ENCODE data around the gene PSTPIP1.

PSTPIP1 gene

DNA sequence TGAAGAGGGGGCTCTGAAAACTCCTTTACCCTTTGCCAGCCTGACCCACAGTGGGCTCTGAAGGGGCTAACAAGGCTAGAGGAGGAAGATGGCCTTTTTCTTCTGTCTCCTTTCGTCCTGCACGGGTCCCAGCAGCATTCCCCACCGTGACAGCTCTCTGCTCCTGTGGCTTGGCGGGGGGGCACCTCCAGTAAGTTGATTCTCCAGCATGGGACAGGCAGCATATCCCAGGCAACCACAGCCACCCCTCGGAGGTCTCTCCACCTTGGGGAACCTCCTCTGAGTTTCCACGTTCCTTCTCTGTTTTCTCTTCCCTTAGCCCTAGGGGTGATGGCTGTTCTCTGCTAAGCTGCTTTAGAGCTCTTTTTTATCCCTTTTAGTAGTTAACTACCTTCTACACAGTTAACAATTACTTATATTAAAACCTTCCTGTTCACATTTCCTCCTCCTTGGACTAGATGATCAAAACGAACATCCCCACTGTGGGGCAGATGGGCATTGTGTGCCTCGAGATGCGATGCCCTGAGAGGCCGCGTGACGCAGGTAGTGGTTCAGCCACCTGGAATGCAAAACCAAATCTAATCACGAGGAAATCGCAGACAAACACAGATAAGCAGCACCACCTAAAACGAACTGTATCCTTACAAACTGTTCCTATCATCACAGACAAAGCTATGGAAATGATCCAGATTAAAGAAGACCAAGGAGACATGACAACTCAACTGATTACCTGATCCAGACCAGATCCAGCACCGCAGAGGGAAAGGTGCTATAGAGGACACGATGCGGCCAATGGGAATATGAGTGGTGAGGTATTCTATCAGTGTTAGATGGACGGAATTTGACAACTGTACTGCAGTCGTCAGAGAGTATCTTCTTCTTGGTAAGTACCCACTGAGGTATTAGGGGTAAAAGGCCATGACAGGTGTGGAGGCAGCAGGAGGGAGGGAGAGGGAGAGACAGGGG lies 48.3 kb downstream of the PSTPIP1 start:
- DNase-seq (ENCODE audit: low spot score) = no peak

DNA sequence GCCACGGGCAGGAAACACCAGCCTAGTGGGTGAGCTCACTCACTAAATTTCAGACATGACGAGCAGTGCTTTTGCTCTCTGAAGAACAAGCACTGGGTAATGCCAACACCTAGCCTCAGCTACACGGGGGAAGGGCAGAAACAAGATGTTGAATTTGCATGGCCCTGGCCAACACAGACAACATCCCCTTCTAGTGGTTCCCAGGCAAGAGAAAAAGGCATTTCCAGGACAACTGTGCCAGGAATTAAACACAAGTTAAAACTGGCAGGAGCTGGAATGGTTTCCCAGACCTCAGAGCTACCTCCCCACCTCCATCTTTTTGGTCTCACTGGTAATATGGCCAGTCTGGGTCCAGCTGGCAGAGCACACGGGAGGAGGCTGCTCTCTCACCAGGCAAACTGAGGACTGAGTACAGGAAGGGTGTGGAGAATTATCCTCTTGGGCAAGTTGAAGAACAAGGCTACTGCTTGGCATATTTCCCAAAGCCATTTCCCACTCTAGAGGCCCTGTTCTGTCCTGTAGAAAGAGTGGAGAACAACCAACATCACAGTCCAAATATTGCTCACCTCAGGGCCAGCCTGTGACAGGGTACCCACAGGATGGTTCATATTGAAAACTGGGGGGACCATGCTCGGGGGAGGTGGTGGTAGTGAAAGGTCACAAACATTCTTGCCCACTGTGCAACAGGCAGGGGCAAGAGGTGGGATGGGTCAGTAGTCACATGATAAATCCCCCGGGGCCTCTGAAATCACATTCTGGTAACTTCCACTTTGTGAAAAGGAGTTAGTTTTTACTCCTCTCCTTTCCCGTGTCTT lies 49.5 kb downstream of the PSTPIP1 start:
- DNase-seq (ENCODE audit: low spot score) = no peak

DNA sequence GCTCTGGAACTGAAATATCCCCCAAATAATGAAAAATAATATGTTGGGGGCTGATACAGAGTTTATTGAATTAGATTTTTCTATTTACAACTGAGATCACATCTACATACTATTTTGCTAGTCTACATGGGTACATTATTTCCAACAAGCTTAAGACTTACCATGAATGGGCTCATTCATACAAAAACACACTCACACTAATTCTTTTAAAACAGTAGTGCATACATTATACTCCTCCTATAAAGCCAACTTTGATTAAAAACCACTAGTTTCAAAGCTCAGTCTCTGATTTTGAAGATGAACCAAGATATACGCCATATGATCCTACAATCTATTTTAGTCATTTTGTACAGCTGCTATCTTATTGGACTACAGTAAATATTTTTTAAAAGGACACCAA lies 51.1 kb downstream of the PSTPIP1 start:
- DNase-seq (ENCODE audit: low spot score) = no peak

DNA sequence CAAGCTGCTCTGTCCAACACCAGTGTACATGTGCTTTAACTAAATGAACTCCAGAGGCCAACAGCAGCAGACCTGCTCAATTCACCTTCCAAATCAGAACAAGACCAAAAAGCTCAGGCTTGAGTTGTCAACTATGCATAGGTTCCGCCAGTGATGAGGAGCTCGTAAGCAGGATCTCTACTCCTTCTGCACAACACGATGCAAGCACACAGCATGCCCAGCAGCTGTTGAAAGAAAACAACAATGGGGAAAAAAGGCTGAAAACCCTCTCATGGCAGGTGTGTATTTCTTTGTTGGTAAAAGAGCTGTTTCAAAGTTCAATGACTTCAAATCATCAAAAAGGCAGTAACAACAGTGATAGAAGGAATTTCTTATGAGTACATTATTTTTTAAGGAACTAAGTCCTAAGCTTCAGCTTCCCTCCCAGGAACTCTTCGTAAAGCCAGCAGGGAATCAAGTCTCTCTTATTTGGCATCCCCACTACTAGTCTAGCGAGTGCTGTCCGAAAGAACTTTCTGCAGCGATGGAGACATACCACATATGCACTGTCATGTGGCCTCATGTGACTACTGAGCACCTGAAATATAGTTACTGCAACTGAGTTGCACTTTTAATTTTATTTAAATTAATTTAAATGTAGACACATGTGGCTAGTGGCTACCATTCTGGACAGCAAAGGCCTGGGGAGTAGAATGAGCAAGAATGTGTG lies 51.9 kb downstream of the PSTPIP1 start:
- DNase-seq (ENCODE audit: low spot score) = no peak

DNA sequence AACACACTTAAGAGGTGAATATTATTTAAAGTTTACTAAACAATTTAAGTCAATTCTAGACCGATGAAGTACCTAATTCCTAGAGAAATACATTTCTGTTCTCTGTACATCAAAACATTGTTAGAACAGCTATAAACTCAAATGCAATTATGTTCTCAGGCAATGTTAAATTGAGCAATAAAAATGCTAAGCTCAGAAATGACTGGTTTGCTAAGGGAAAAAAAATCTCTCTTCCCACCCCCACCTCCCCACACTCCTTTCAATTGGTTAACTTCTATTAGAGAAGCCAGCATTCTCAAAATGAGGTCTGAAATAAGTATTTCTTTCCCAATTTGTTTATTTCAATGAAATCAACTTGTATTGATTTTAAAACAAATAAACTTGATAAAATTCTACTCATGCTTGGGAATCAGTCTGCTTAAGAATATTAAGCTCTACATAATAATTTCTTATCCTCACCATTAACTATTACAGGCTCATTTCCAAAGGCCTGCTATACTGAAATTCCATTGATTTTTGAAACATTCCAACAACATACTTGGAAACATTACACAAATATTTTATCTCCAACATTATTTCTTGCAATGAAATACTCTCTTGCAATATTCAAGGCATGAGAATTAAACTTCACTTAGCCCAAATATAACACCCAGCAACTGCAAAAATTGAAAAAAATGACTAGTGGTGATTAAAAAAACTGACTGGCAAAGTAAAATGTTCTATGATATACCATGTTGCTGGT lies 53.4 kb downstream of the PSTPIP1 start:
- no peak for DNase-seq (ENCODE audit: low spot score)

DNA sequence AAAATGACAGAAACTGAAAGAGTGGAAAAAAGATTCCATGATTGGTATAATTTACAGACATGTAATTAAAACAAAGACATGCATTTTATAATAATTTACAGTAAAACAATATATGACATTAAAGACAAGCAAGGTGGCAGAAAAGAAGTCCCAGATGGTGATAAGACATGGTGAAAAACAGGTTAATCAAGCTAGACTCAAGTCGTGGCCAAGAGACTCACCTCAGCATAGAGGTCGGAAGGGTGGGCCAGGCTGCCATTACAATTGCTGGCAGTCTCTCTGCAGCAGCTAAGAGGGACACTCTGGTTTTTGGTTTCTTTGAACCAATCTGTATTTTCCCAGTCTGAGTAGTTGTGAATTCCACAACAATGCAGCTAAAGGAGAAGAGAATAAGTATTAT lies 57.6 kb downstream of the PSTPIP1 start:
- DNase-seq (ENCODE audit: low spot score) = no peak

DNA sequence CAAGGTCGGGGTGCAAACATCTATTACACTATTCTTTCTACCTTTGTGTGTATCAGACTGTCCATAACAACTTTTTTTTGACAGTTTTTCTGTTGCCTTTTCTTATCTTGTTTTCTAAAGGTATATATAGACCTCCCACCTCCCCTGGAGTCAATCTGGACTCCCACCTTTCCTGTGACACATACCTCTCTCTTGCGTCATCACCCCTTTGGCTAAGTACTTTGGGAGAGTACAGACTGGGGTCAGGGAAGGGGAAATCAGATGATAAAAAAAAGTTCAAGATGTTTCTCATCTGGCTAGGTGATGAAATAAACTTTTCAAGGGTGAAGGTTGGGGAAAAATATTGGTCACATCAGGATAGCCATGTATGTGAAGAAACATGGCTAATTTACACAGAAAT lies 58.8 kb downstream of the PSTPIP1 start:
- DNase-seq (ENCODE audit: low spot score) = no peak

DNA sequence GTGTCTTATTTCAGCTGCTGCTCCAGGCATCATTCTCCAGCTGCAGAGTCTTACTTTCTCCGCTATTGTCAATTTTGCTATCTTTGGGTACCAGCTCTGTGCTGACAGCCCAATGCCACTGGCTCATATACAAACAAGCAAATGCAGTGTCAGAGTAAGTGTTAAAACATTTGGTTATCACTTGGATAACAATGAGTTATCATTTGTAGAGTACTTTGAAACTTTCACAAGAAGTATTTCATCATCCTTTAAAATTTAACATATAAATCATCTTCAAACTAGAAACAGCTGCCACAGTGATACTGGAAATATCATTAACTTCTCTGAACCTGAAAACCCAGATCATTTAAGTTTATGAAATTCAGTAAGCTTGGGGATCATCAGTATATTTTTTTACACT lies 62.1 kb downstream of the PSTPIP1 start:
- DNase-seq (ENCODE audit: low spot score) = no peak

DNA sequence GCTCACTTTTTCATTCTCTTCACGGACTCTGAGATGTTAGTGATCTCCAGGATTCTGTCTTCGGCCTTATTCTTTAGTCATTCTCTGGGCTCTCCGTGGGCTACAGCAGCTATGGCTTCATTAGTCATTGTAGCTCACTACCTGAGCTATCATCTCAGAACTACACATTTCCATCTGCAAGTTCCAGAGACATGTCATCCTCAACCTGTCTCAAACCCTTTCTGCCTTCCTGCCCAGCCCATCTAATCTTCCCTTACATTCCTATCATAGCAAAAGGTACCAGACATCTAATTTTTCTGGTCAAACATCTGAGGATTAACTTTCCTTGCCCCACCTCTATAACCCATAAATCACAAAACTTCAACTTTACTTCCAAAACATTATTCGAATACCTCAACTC lies 62.8 kb downstream of the PSTPIP1 start:
- DNase-seq (ENCODE audit: low spot score) = no peak

DNA sequence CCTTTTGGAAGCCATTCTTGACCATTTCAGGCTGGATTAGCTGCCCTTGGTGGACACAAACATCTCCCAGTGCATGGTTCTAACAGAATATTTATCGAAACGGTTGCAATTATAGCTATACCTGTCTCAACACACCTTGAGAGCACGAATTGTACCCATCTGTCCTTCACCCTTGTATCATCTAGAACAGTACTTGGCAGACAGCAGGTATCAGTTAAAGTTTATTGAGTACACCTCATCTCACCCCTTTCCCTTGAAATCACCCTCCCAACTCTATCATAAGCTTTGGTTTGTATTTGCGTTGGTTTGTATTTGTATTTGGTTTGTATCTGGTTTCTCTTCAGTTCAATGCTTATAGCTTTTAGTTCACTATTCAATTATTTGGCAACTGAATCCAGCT lies 63.5 kb downstream of the PSTPIP1 start:
- DNase-seq (ENCODE audit: low spot score) = no peak

DNA sequence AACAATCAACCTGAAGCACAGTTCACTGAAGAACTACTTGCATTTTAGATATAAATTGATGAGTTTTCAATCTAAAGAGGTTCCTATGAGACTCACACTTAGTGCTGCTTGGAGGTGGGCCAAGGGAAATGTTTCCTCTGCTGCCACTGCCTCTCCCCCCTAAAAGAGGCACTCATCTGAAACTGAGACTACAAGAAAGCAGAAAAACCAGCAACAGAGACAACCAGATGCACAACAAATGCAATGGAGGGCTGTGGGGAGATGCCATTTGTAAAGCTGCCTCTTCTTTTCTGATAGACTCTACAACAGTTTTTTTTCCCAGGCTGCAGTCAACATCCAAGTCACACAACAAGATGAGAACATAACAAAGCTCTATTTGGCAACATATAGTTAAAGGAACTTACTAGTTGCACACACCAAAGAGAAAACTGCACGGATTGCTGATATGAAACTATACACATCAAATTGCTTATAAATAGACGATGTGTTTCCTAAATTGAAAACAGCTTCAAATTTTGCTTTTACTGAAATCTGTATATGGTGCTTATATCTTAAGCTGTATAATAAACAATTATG lies 64.9 kb downstream of the PSTPIP1 start:
- no peak for DNase-seq (ENCODE audit: low spot score)

DNA sequence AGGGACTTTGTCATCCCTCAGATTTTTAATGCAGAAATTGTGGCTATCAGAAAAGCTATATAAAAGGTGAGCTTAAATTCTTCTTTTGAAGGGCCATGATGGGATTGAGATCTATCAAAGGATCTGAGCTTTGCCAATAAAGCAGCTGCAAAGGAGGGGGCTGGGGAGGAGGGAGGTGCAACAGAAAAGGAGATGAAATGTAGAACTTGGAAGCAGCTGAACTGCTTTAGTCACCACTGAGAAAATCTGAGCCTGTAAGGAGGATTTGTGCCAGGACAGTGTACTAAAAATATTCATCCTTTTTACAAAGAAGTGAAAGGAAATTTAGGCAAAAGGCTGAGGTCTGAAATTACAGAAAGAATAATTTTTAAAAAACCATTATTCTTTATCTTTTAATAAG lies 65.6 kb downstream of the PSTPIP1 start:
- DNase-seq (ENCODE audit: low spot score) = no peak

DNA sequence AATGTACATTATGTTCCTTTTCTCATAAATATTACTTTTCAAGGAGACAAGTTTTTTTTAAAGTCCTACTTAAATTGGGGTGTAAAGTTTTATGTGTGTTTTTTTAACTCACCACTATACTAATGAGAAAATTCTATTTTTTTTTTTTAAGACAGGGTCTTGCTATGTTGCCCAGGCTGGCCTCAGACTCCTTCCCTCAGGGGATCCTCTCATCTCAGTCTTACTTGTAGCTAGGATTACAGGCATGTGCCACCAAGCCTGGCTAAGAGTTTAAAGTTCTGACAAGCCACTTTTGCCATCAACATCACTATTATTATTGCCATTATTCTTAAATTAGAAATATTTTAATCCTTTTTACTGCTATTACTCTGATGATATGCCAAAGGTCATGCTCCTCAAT lies 68.3 kb downstream of the PSTPIP1 start:
- DNase-seq (ENCODE audit: low spot score) = no peak

DNA sequence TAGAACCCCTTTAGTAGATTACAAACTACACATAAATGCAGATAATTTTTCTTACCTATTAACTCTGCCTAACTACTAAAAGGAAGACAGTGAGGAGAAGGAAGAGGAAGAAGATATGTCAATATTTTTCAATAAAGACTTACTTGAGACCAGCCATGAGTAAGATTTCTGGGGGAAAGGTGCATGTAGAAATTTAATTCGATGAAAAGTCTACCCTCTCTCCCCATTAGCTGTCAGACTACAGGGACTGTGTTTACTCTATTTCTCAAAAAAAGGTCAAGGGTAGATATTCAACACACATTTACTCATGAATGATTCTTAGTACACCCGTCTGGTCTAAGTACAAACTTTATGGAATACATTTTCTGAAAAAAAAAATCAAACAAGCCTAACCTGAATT lies 69.1 kb downstream of the PSTPIP1 start:
- no peak for DNase-seq (ENCODE audit: low spot score)

DNA sequence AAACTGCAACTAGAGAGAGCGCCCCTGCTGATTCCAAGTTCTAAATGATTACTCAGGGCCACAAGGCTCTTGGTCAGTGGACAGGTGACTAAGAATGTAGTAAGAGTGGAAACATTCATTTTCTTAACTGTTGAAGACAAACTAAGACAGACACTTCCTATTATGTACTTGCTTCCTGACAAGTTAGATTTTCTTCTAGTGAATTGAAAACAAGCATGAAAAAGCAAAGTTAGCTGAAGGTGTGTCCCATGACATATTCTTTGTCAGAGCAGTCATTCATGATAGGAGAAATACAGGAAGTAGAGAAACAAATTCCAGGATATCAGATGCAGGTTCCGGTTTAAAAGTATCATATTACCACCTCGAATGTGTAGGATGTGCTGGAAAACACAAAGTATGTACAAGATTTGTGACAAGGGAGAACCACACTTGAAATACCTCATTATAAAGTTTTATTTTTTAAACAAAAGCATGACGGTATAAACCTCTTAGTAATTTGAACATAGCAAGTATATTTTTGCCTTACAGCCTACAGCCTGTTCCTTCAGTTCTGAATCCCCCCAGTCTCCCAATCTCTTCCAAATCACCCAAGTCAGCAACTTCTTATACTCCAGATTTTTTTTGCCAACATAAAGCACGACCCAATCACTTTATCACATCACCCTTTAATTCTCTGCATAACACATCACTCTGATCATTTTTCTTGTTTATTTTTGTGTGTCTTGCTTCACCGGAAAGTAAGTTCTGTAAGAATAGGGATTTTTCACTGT lies 69.8 kb downstream of the PSTPIP1 start:
- DNase-seq (ENCODE audit: low spot score) = no peak

DNA sequence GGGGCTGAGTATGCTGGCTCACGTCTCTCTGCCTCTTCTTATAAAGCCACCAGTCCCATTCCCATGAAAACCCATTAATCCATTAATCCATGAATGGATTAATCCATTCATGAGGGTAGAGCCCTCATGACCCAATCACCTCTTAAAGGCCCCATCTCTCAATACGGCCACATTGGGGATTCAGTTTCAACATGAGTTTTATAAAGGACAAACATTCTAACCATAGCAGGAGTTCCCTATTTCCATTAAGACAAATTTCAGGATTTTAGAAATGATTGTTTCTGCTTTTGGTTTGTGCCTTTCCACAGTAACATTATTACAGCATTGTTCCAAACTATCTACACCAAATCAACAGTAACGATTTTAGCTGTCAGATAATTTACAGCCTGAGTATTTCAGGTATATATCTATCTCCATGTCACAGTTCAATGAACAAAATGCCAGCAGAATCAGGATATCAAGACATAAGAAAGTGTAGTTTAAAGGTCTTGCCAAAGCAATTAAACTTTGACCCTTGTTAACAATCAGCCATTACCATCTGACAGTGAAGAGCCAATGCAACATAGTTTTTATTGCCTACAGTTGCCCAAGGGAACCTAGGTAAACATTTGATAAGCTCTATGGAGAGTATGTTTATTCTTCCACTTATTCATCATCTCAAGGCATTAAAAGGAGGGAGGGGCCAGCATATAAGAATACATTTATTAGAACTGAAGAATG lies 72.2 kb downstream of the PSTPIP1 start:
- DNase-seq (ENCODE audit: low spot score) = no peak

DNA sequence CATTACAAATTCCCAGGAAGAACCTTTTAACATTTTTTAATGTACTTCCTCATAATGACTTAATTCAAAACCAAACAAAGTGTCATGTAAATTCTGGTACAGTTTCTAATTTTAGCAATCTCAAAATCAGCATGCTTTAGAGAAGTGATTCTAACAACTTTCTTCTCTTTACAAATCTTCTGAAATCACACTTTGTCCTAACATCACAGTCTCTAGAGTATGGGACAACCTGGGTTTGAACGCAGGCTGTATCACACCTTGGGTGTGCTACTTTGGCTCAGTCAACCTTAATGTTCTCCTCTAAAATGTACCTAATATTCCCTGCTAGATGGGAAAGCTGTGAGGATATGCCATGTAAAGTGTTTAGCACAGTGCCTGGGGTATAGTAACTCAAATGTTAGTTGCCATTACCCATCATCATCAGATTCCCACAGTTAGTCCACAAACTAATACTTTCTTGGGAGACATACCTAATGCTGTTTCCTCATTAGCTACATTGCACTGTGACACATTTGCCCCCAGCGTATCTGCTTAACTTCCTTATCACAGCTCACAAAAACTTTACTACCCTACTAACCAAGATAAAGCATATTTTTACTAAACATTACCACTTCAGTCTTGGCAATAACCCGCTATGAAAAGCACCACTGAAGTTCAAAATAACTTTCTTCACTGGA lies 72.9 kb downstream of the PSTPIP1 start:
- DNase-seq (ENCODE audit: low spot score) = no peak

DNA sequence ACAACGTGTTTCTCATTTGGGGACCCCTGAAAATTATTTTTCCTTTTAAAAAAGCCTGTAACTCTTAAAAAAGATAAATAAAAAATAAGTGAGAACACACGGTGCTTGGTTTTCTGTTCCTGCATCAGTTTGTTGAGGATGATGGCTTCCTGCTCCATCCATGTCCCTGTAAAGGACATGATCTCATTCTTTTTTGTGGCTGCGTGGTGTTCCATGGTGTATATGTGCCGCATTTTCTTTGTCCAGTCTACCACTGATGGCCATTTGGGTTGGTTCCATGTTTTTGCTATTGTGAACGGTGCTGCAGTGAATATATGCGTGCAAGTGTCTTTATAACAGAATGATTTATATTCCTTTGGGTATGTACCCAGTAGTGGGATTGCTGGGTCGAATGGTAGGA lies 73.7 kb downstream of the PSTPIP1 start:
- no peak for DNase-seq (ENCODE audit: low spot score)

DNA sequence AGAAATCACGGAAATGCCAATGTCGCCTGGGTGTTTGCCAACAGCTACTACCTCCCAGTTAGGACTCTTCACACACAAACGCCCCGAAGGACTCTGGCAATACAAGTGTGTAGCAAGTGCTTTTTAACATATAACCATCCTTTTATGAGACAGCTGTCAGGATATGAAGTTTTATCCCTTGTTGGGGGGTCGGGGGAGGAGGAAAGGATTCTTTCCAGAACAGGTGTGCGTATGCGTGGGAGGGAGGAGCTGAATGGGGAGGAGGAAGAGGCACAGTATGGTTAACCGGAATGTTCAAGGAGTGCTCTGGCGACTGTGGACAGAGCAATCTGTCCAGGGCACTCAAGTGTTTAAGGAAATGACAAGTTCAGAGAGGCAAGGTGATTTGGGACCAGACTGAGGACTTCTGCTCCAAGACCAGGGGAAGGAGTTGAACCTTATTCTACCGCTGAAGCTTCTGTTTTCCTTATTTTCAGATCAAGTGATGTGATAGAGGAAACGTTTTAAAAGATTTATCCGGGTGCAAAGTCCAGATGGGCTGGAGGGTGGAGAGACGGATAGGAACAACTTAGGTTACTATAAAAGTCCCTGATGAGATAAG lies 74.7 kb downstream of the PSTPIP1 start:
- DNase-seq (ENCODE audit: low spot score) = no peak
